MCF 10A (cell line): Measurements from ENCODE around the gene TXNDC11. TPM values are rescaled to one million over a fixed set of nuclear protein-coding genes. Genes with fewer than 3 reads are reported as not detected.

Experiments used
- BruUV-seq: library from RNA; stranded (reverse); fragments of 400-500 nt; replicated peaks from 2 replicates; lab custom pipeline; 2021; lab: Mats Ljungman, UMichigan
- CTCF ChIA-PET: fragments of 300-600 bp; sonication (Branson Sonifier 250); formaldehyde crosslinking; extraction: SDS; loops from one replicate; lab custom pipeline; 2021; ENCODE audit warnings: antibody characterized with exemption, inconsistent platforms; lab: Yijun Ruan, JAX
- POLR2A ChIA-PET: fragments of 300-600, 350-650 bp; sonication (Branson Sonifier 250); formaldehyde crosslinking; extraction: SDS; loops from one replicate; lab custom pipeline; 2020; ENCODE audit warnings: antibody characterized with exemption, inconsistent platforms; lab: Yijun Ruan, JAX
- DNase-seq: peaks from one replicate; pipeline ENCODE4 v3.0.0-alpha.2; 2018; ENCODE audit not compliant: unreplicated experiment
- H3K27ac Mint-ChIP-seq: one replicate; pipeline ENCODE4 v1.8.0; 2022; ENCODE audit warnings: mild to moderate bottlenecking, low read depth, mixed read lengths; ENCODE audit not compliant: unreplicated experiment
- H3K27me3 Mint-ChIP-seq: one replicate; pipeline ENCODE4 v1.8.0; 2022; ENCODE audit warnings: mixed read lengths; ENCODE audit not compliant: insufficient read depth, unreplicated experiment
- H3K36me3 Mint-ChIP-seq: one replicate; pipeline ENCODE4 v1.8.0; 2022; ENCODE audit warnings: mild to moderate bottlenecking, moderate library complexity, mixed read lengths; ENCODE audit not compliant: insufficient read depth, unreplicated experiment
- H3K4me1 Mint-ChIP-seq: one replicate; pipeline ENCODE4 v1.8.0; 2022; ENCODE audit warnings: mixed read lengths; ENCODE audit not compliant: insufficient read depth, unreplicated experiment
- H3K4me3 Mint-ChIP-seq: one replicate; pipeline ENCODE4 v1.8.0; 2022; ENCODE audit warnings: mild to moderate bottlenecking, moderate library complexity, mixed read lengths; ENCODE audit not compliant: unreplicated experiment
- H3K9me3 Mint-ChIP-seq: one replicate; pipeline ENCODE4 v1.8.0; 2022; ENCODE audit warnings: mixed read lengths; ENCODE audit not compliant: unreplicated experiment
- intact Hi-C: fragments of 100-400 bp; cut with micrococcal nuclease; formaldehyde crosslinking; loops from 2 replicates; pipeline ENCODE4 v1.14.1; 2022
- total RNA-seq: library from RNA; stranded (reverse); gene quantifications from 2 replicates; pipeline ENCODE4 v1.2.3, GENCODE V29; 2022
- TF ChIP-seq, protein P1 (sequence below): fragments of 200-600 bp; IDR thresholded peaks from one replicate; pipeline ENCODE4 v1.8.0; 2022; ENCODE audit warnings: antibody characterized with exemption, mild to moderate bottlenecking; ENCODE audit not compliant: unreplicated experiment

The TXNDC11 gene
- total RNA-seq, 1 experiment from 2014 or later, result 38.2 TPM

DNA sequence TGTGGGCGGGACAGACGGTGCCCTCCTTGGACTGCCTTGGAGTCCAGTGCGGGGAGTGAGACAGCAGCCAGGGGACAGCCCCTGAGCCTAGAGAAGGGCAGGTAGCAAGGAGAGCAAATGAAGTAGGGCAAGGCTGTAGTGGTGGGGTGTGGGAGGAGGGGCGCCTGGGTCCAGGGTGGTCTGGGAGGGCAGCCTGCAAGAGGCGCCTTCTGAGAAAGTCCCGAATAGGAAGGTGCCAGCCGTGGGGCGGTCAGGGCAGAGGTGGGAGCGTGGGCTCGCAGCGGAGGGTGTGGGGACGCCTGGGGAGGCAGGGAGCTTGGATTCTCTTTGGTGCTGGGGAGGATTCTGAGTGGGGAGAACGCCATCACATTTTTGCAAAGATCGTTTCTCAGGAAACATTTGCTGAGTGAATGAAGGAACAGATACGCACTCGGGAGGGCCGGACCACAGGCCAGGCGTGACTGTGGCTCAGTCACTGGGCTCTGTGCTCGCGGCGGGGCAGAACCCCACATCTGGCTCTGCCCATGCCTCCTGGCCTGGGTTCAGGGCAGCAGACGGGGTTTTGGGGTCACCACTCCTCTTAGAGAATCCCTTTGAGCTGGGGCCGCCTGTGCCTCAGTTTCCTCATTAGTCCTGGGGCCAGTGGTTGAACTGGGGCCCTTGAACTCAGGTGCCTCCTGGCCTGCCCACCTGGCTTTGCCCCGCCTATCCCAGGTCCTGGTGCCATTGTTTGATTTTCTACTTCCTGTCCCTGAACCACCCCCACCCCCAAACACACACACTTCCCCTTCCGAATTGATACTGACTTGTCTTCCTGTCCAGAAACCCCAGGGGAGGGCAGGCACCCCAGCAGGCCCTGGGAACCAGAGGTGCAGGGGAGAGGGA lies 70.2 kb downstream of the TXNDC11 start:
- no TSS peak for BruUV-seq
- intact Hi-C loops, result no loop called here
- peaks cover 11% of the 10 kb centered on the region for H3K36me3 Mint-ChIP-seq
- H3K9me3 Mint-ChIP-seq, result no peaks in the 10 kb centered on the region
- no peak overlapping the region for H3K27ac Mint-ChIP-seq
- TF ChIP-seq, protein P1, sequence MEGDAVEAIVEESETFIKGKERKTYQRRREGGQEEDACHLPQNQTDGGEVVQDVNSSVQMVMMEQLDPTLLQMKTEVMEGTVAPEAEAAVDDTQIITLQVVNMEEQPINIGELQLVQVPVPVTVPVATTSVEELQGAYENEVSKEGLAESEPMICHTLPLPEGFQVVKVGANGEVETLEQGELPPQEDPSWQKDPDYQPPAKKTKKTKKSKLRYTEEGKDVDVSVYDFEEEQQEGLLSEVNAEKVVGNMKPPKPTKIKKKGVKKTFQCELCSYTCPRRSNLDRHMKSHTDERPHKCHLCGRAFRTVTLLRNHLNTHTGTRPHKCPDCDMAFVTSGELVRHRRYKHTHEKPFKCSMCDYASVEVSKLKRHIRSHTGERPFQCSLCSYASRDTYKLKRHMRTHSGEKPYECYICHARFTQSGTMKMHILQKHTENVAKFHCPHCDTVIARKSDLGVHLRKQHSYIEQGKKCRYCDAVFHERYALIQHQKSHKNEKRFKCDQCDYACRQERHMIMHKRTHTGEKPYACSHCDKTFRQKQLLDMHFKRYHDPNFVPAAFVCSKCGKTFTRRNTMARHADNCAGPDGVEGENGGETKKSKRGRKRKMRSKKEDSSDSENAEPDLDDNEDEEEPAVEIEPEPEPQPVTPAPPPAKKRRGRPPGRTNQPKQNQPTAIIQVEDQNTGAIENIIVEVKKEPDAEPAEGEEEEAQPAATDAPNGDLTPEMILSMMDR, result no peak
- H3K27me3 Mint-ChIP-seq, result no peaks in the 10 kb centered on the region
- H3K4me3 Mint-ChIP-seq, result no peak overlapping the region
- CTCF ChIA-PET, result interaction anchor here (0.6 to 0.8 kb wide), 3 partner anchors 30 to 265 kb away, joined by 3 read pairs; no protein-coding TSS in a partner anchor
- no peak for DNase-seq
- POLR2A ChIA-PET, result interaction anchor here (0.6 kb wide), 1 partner anchor 87 kb away, joined by 3 read pairs; no protein-coding TSS in a partner anchor
- peaks cover 21% of the 10 kb centered on the region for H3K4me1 Mint-ChIP-seq

DNA sequence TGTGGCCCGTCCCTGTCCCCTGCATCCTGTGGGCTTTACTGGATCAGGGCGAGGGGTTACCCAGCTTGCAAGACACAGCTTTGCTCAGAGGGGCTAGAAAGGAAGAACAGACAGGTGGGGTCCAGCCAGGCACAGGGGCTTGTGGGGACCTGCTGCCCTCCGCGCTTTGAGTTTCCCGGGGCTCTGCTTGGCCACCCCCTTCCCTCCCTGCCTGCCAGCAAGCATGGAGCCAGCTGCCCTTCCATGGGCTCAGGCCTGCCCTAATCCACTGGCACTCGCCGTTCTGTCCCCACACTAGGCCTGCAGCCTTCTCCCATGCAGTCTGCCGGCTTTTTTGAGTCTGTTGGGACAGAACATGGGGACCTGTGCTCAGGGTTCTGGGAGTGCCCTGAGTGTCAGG lies 71.0 kb downstream of the TXNDC11 start:
- BruUV-seq, result no TSS peak
- peaks cover 3% of the 10 kb centered on the region for H3K36me3 Mint-ChIP-seq
- CTCF ChIA-PET, result no interaction called here
- POLR2A ChIA-PET, result no interaction called here
- intact Hi-C loops, result no loop called here
- no peak overlapping the region for H3K4me3 Mint-ChIP-seq
- peaks cover 13% of the 10 kb centered on the region for H3K4me1 Mint-ChIP-seq
- no peak for DNase-seq
- TF ChIP-seq, protein P1, result no peak
- H3K27ac Mint-ChIP-seq, result no peak overlapping the region
- no peaks in the 10 kb centered on the region for H3K27me3 Mint-ChIP-seq
- no peaks in the 10 kb centered on the region for H3K9me3 Mint-ChIP-seq

GRCh38 chr16:11671271-11671670 lies 71.4 kb downstream of the TXNDC11 start:
- H3K4me1 Mint-ChIP-seq, result peaks cover 16% of the 10 kb centered on the region
- POLR2A ChIA-PET, result no interaction called here
- TF ChIP-seq, protein P1, result no peak
- H3K36me3 Mint-ChIP-seq, result no peaks in the 10 kb centered on the region
- no TSS peak for BruUV-seq
- no peak overlapping the region for H3K27ac Mint-ChIP-seq
- CTCF ChIA-PET, result no interaction called here
- no peak overlapping the region for H3K4me3 Mint-ChIP-seq
- intact Hi-C loops, result no loop called here
- no peak for DNase-seq
- no peaks in the 10 kb centered on the region for H3K27me3 Mint-ChIP-seq
- H3K9me3 Mint-ChIP-seq, result no peaks in the 10 kb centered on the region

DNA sequence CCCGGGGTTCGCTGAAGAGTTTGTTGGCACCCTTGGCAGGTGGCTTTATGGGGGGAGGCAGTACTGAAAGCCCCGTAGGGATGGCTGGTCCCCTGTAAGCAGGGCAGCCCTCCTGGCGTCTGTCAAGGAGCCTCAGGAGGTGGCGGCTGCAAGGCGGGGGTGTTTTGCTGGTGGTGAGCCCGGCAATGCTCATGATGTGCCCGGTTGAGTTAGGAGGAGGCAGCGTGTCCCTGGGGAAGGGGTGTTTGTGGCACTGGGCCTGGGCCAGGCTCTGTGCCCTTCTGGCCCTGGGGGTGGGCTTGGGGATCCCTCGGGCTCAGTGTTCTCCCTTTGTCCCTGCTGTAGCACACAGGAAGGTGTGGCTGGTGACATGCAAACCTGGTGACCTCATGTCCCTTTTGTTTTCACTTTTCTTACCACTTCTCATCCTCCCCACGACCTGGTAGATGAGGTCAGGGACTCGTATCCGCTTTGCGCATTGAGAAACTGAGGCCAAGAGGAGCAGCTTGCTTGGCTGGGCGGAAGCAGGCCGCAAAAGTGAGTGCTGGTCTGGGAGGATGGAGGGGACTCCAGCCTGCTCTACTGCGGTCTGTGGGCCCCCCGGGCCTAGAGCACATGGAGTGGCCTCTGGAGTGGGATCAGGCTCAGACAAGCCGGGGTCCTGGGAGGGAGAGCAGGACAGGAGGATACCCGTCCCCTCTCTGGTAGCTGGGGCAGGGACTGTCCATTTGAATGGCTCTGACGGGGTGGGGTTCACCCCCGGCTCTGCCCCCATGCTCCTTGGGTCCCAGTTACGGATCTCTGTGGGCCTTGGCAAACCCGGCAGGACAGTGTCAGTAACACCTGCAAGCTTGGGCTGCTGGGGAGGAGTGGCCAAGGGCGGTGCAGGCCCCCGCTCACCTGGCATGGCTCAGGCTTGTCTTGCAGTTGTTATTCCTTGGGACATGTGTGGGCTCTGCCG lies 72.2 kb downstream of the TXNDC11 start:
- Mint-ChIP-seq H3K36me3 (no peaks in the 10 kb centered on the region), H3K27ac (no peak overlapping the region), H3K4me3 (no peak overlapping the region), H3K27me3 (no peaks in the 10 kb centered on the region), H3K4me1 (peaks cover 15% of the 10 kb centered on the region), H3K9me3 (no peaks in the 10 kb centered on the region)
- ChIA-PET CTCF (interaction anchor here (1.2 kb wide), 1 partner anchor 18 kb away, joined by 4 read pairs; no protein-coding TSS in a partner anchor), POLR2A (interaction anchor here (1.8 to 2.0 kb wide), 2 partner anchors 11 to 30 kb away, joined by 9 to 13 read pairs; no protein-coding TSS in a partner anchor)
- no peak for DNase-seq
- no TSS peak for BruUV-seq
- TF ChIP-seq, protein P1, result no peak
- intact Hi-C loops, result no loop called here
